Right cardiac atrium (tissue), 5 donors: Measurements from ENCODE around the gene GABARAPL1. TPM values are rescaled to one million over a fixed set of nuclear protein-coding genes. Genes with fewer than 3 reads are reported as not detected.
A peak's percentile ranks its signal among the peaks of the same experiment; 100 is the strongest.

Experiments used
- ATAC-seq, 2 donors: fragments of 200-7000 bp; cut with Tn5 transposase; one replicate each; pipeline versions ENCODE4 v1.8.0 to v1.9.1; 2020; ENCODE audit warnings: moderate library complexity in 2 of 2, mild to moderate bottlenecking in 1 of 2
- DNase-seq, 3 donors: peaks; one replicate each; pipeline ENCODE4 v3.0.0-alpha.2; 2020
- H3K27ac ChIP-seq: one replicate; pipeline ENCODE4 v1.5.1; 2013; ENCODE audit warnings: mild to moderate bottlenecking, low read length, control low read depth, moderate library complexity
- H3K27me3 ChIP-seq: one replicate; pipeline ENCODE4 v1.6.1; 2013; ENCODE audit not compliant: control insufficient read depth, insufficient read depth
- H3K4me1 ChIP-seq: one replicate; pipeline ENCODE4 v1.6.1; 2013; ENCODE audit warnings: low read length; ENCODE audit not compliant: control insufficient read depth, insufficient read depth
- H3K4me3 ChIP-seq: one replicate; pipeline ENCODE4 v1.5.1; 2013; ENCODE audit warnings: low read length, control low read depth
- H3K9me3 ChIP-seq: one replicate; pipeline ENCODE4 v1.6.1; 2013; ENCODE audit warnings: low read length; ENCODE audit not compliant: control insufficient read depth
- WGBS: extraction: QIAGEN DNeasy Blood & Tissue Kit; methylation state at CpG from one replicate; pipeline ENCODE4 v1.1.7; 2013; 5-methylcytosine and 5-hydroxymethylcytosine counted together
- intact Hi-C, 4 donors: fragments of 100-400 bp; cut with DNase I; formaldehyde crosslinking; loops; one replicate each; pipeline versions ENCODE4 v1.11.0 to v1.14.0; 2022 to 2023
- polyA plus RNA-seq: library from polyadenylated mRNA; stranded (reverse); fragments of 200-250 nt; gene quantifications from one replicate; pipeline ENCODE4 v1.2.3, GENCODE V29; 2013
- total RNA-seq, 4 donors: library from RNA; stranded (reverse); fragmentation: NEBNext Ultra II Directional; extraction: Animal tissue kit (Norgen Biotek cat#: 25700); gene quantifications; one replicate each; pipeline ENCODE4 v1.2.1, GENCODE V29; 2021
- donor health status: healthy with polysubstance abuse.
- donor health status: DM: no; HTN: yes; CAD: no.
- donor health status: DM: no; HTN: no; CAD: no.
- donor health status: DM: no; HTN: yes; CAD: no; lungs with severe emphysema.
- donor health status: DM: yes; HTN: yes; CAD: no.

The GABARAPL1 gene
- total and polyA plus RNA-seq, 5 donors = 208 to 302 (median 260) TPM

- WGBS = 32% methylated on average over 4 of the region's 4 CpGs
- Histone ChIP-seq H3K27ac (no peak overlapping the region), H3K4me3 (no peak overlapping the region), H3K9me3 (no peaks in the 10 kb centered on the region), H3K27me3 (no peaks in the 10 kb centered on the region), H3K4me1 (no peaks in the 10 kb centered on the region)
- intact Hi-C loops = loop anchor here (2.0 to 5.0 kb wide), 2 partner anchors 325 to 326 kb away; no protein-coding TSS in a partner anchor
- ATAC-seq (peak; percentile 80 to 84), DNase-seq (peak in 1 of 3 donors; percentile 52)
Observed at GRCh38 chr12:10235761-10236631, 23.3 kb downstream of the GABARAPL1 start.

DNA sequence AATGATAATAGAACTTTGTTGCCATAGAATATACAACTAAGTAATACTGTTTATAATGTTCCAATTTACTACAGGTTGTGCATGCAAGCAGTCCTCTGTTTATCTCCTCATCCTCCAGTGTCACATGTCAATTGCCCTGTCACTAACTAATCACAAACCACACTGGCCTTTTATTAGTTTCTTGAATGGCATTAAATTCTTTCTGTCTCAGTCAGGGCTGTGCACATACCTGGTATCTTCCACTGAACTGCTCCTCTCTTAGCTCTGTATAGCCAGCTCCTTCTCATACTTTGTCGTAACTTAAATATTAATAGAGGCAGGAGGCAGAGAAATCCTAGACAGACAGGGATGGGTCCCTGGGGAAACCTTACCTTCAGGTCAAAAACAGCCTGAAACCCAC is 24.0 kb downstream of the GABARAPL1 start:
- ATAC-seq (no peak), DNase-seq (no peak)
- H3K4me3 ChIP-seq = no peak overlapping the region
- no peaks in the 10 kb centered on the region for H3K9me3 ChIP-seq
- H3K27ac ChIP-seq = no peak overlapping the region
- 100% methylated on average over 1 of the region's 1 CpG for WGBS
- no peaks in the 10 kb centered on the region for H3K27me3 ChIP-seq
- intact Hi-C loops = loop anchor here (2.0 to 5.0 kb wide), 2 partner anchors 324 to 326 kb away; no protein-coding TSS in a partner anchor
- no peaks in the 10 kb centered on the region for H3K4me1 ChIP-seq

GRCh38 chr12:10238526-10238925 is 25.8 kb downstream of the GABARAPL1 start:
- Histone ChIP-seq H3K27ac (no peak overlapping the region), H3K27me3 (no peaks in the 10 kb centered on the region), H3K4me1 (no peaks in the 10 kb centered on the region), H3K4me3 (no peak overlapping the region), H3K9me3 (no peaks in the 10 kb centered on the region)
- no peak for ATAC-seq
- DNase-seq = no peak
- 86% methylated on average over 1 of the region's 1 CpG for WGBS
- intact Hi-C loops = loop anchor here in 3 of 4 donors (5.0 kb wide), 1 partner anchor 324 kb away; no protein-coding TSS in a partner anchor

GRCh38 chr12:10241290-10241689 is 28.6 kb downstream of the GABARAPL1 start:
- intact Hi-C loops = no loop called here
- no peak for ATAC-seq
- Histone ChIP-seq H3K27me3 (no peaks in the 10 kb centered on the region), H3K4me3 (no peak overlapping the region), H3K4me1 (no peaks in the 10 kb centered on the region), H3K27ac (no peak overlapping the region), H3K9me3 (no peaks in the 10 kb centered on the region)
- WGBS = 60% methylated on average over 3 of the region's 3 CpGs
- no peak for DNase-seq

DNA sequence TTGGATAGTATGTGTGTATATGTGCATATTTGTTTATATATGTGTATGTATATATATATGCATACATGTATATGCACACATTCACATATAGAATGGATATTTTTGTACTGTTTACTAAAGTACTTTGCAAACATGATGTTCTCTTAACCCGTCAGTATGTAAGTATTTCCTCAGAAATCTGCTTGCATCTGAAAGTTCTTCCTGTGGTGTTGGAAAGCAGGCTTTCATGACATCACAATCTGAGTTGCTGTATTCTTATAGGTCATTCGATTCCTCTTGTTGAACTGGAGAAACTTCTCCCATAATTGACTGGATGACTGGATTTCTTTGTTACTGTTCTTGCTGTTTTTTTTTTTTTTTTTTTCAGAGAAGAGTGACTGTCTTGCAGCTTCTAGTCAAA is 29.1 kb downstream of the GABARAPL1 start:
- no peaks in the 10 kb centered on the region for H3K4me1 ChIP-seq
- H3K4me3 ChIP-seq = no peak overlapping the region
- 71% methylated on average over 2 of the region's 2 CpGs for WGBS
- intact Hi-C loops = no loop called here
- no peak overlapping the region for H3K27ac ChIP-seq
- ATAC-seq (no peak), DNase-seq (no peak)
- no peaks in the 10 kb centered on the region for H3K9me3 ChIP-seq
- no peaks in the 10 kb centered on the region for H3K27me3 ChIP-seq

DNA sequence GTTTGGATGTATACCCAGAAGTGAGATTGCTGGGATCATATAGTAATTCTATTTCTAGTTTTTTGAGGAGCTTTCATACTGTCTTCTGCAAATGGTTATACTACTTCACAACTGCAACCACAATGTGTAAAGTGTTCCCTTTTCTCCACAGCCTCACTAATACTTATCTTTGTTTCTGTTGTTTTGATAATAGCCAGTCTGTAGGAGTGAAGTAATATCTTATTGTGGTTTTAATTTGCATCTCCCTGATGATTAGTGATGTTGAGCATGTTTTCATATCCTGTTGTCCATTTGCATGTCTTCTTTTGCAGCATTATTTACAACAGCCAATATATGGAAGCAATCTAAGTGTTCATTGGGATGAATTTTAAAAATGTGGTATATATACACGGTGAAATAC is 29.9 kb downstream of the GABARAPL1 start:
- intact Hi-C loops = no loop called here
- ATAC-seq = no peak
- 94% methylated on average over 1 of the region's 1 CpG for WGBS
- Histone ChIP-seq H3K4me3 (no peak overlapping the region), H3K27me3 (no peaks in the 10 kb centered on the region), H3K4me1 (no peaks in the 10 kb centered on the region), H3K27ac (no peak overlapping the region), H3K9me3 (no peaks in the 10 kb centered on the region)
- DNase-seq = no peak

DNA sequence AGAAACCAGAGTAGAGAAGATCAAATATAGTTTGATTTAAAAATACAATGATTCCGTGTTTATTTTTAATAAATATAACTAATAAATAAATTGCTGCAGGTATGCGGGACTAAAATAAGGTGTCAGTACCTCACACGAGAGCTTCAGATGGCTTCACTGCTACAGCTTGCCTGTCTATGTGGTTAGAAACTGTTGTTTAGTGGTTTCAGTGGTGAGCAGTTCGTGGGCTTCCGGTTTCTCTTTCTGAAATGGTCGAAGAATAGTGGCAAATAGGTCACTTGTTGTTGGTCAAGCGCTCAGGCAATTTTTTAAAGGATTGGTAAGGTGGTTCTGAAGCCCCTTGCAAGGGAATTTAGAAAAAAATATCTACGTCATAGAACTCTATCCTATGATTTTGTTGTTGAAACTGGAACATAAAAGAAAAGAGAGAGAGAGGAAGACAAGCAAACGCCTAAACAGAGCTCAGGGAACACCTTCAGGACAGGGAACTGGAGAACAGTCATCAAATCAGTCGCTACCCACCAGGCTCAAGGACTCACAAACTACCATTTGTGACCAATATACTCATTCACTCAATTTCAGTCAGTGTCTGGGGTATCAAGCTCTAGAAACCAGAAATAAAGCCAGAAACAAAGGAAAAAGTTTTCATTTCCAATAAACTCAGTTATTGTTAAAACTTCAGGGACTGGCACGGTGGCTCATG is 31.3 kb downstream of the GABARAPL1 start:
- Histone ChIP-seq H3K27ac (no peak overlapping the region), H3K4me3 (peak overlapping the region; percentile 15), H3K27me3 (no peaks in the 10 kb centered on the region), H3K9me3 (no peaks in the 10 kb centered on the region), H3K4me1 (no peaks in the 10 kb centered on the region)
- intact Hi-C loops = no loop called here
- WGBS = 81% methylated on average over 11 of the region's 11 CpGs
- ATAC-seq (no peak), DNase-seq (no peak)

DNA sequence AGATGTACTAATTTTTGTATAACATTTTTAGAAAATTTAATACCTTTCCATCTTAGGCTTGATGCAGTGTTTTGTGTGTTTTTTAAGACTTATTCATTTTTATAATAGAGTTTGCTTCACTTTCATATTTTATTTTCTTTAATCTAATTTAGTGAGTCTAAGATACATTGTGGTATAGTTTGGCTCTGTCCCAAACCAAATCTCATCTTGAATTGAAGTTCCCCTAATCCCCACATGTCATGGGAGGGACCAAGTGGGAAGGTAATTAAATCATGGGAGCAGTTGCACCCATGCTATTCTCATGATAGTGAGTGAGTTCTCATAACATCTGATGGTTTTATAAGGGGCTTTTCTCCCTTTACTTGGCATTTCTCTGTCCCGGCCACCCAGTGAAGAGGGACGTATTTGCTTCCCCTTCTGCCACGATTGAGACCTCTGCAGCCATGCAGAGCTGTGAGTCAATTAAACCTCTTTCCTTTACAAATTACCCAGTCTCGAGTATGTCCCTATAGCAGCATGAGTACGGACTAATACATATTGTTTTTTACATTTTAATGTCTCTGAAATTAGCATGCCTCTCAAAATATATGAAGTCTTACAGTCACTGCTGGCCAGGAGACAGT is 34.9 kb downstream of the GABARAPL1 start:
- intact Hi-C loops = no loop called here
- Histone ChIP-seq H3K27me3 (no peaks in the 10 kb centered on the region), H3K4me1 (no peaks in the 10 kb centered on the region), H3K27ac (no peak overlapping the region), H3K9me3 (no peaks in the 10 kb centered on the region), H3K4me3 (no peak overlapping the region)
- DNase-seq = no peak
- ATAC-seq = no peak
- WGBS = 60% methylated on average over 5 of the region's 5 CpGs

GRCh38 chr12:10249690-10250455 is 37.2 kb downstream of the GABARAPL1 start:
- intact Hi-C loops = no loop called here
- no peaks in the 10 kb centered on the region for H3K9me3 ChIP-seq
- H3K27me3 ChIP-seq = no peaks in the 10 kb centered on the region
- H3K4me1 ChIP-seq = no peaks in the 10 kb centered on the region
- no peak overlapping the region for H3K4me3 ChIP-seq
- ATAC-seq (no peak), DNase-seq (no peak)
- WGBS = 71% methylated on average over 8 of the region's 8 CpGs
- H3K27ac ChIP-seq = no peak overlapping the region

DNA sequence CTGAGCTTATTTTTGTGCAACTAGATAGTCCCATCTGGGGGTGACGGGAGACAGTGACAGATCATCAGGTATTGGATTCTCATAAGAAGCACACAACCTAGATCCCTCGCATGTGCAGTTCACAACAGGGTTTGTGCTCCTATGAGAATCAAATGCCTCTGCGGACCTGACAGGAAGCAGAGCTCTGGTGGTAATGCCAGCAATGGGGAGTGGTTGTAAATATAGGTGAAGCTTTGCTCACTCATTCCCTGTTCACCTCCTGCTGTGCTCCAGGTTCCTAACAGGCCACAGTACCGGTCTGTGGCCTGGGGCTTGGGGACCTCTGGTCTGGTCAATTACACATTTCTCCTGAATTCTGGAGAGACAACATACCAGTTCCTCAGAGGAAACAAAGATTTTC is 39.0 kb downstream of the GABARAPL1 start:
- DNase-seq (no peak), ATAC-seq (no peak)
- H3K27ac ChIP-seq = no peak overlapping the region
- no peaks in the 10 kb centered on the region for H3K4me1 ChIP-seq
- H3K4me3 ChIP-seq = no peak overlapping the region
- intact Hi-C loops = no loop called here
- no peaks in the 10 kb centered on the region for H3K27me3 ChIP-seq
- no peaks in the 10 kb centered on the region for H3K9me3 ChIP-seq
- WGBS = 94% methylated on average over 4 of the region's 4 CpGs
